WTC11 (cell line): ENCODE results near the gene MLXIPL.

Experiments
- ATF2 ChIP-seq: sonication (generic); formaldehyde crosslinking; IDR thresholded peaks from 2 replicates; pipeline ENCODE4 v1.8.1; 2022; ENCODE audit warnings: low read depth, missing genetic modification reagents, borderline replicate concordance
- CTCF ChIP-seq: fragments of 200-600 bp; IDR thresholded peaks from 2 replicates; pipeline ENCODE4 v1.8.0; 2022; ENCODE audit warnings: antibody characterized with exemption
- MAX ChIP-seq: sonication (generic); formaldehyde crosslinking; IDR thresholded peaks from 2 replicates; pipeline ENCODE4 v1.8.0; 2022; ENCODE audit warnings: mild to moderate bottlenecking, missing genetic modification reagents
- NFE2L1 ChIP-seq: sonication (generic); formaldehyde crosslinking; IDR thresholded peaks from 2 replicates; pipeline ENCODE4 v1.8.1; 2023; ENCODE audit warnings: missing genetic modification reagents
- SOX15 ChIP-seq: fragments of 250-450 bp; sonication (Bioruptor Pico); IDR thresholded peaks from 2 replicates; pipeline ENCODE4 v1.9.0; 2021; ENCODE audit warnings: mild to moderate bottlenecking
- TCF7 ChIP-seq: sonication (generic); formaldehyde crosslinking; IDR thresholded peaks from 2 replicates; pipeline ENCODE4 v1.8.0; 2022; ENCODE audit warnings: mild to moderate bottlenecking, low read depth, missing genetic modification reagents, moderate library complexity
- ZNF425 ChIP-seq: fragments of 250-450 bp; sonication (Bioruptor Pico); conservative IDR thresholded peaks from 2 replicates; pipeline ENCODE4 v1.9.0; 2021; ENCODE audit warnings: mild to moderate bottlenecking

- TF ChIP-seq TCF7 (CRISPR knock-in tag) = no peak
- no peak for TF ChIP-seq CTCF
- no peak for TF ChIP-seq MAX
- no peak for TF ChIP-seq ZNF425
- no peak for TF ChIP-seq NFE2L1 (CRISPR knock-in tag)
- TF ChIP-seq ATF2 = no peak
- TF ChIP-seq SOX15 (CRISPR knock-in tag) = no peak
Measured at GRCh38 chr7:73544678-73545077, 79.6 kb downstream of the MLXIPL start.
